ENCODE results near the gene PCP2.
"Not testable (repeated sequence)": the region's sequence is repeated elsewhere in the genome, so short reads cannot be mapped to it uniquely, and the experiment has no call there.

The PCP2 gene

GRCh38 chr19:7644550-7644877, 11.0 kb upstream of the PCP2 start:
- H3K36me3 ChIP-seq (ENCODE audit: insufficient read depth, low read length), result no peaks in the 10 kb centered on the region
- no peaks in the 10 kb centered on the region for H3K4me1 ChIP-seq (ENCODE audit: insufficient read depth, low read length, poor library complexity, severe bottlenecking)

DNA sequence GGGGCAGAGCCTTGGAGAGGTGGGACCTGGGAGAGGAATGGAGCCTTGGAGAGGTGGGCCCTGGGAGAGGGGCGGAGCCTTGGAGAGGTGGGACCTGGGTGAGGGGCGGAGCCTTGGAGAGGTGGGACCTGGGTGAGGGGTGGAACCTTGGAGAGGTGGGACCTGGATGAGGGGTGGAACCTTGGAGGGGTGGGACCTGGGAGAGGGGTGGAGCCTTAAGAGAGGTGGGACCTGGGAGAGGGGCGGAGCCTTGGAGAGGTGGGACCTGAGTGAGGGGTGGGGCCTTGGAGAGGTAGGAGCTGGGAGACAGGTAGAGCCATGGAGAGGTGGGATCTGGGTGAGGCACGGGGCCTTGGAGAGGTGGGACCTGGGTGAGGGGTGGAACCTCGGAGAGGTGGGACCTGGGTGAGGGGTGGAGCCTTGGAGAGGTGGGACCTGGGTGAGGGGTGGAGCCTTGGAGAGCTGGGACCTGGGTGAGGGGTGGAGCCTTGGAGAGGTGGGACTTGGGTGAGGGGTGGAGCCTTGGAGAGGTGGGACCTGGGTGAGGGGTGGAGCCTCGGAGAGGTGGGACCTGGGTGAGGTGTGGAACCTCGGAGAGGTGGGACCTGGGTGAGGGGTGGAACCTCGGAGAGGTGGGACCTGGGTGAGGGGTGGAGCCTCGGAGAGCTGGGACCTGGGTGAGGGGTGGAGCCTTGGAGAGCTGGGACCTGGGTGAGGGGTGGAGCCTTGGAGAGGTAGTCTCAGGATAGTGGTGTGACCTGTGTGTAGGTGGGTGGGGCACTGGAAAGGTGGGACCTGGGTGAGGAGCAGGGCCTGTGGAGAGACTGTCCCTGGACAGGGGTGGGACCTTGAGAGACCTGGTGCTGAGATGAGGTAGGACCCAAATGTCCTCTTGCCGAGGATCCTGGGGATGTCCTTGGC, 10.4 kb upstream of the PCP2 start:
- H4K20me1 ChIP-seq (ENCODE audit: insufficient read depth, low read length, poor library complexity, severe bottlenecking); H3K4me3 ChIP-seq (ENCODE audit: low read length, poor library complexity, severe bottlenecking); H3K9ac ChIP-seq (ENCODE audit: low read depth, low read length, poor library complexity, severe bottlenecking); H3K9me3 ChIP-seq (ENCODE audit: insufficient read depth, low read depth, low read length); H3F3A ChIP-seq (ENCODE audit: low read depth); H3K9me2 ChIP-seq (replicated peaks; ENCODE audit: low read depth, low read length); H2AFZ ChIP-seq (ENCODE audit: low read length); H3K36me3 ChIP-seq (ENCODE audit: insufficient read depth, low read length); H3K4me2 ChIP-seq (ENCODE audit: low read depth, low read length, poor library complexity, severe bottlenecking); H3K79me2 ChIP-seq (ENCODE audit: insufficient read depth, low read length); H3K27me3 ChIP-seq (ENCODE audit: insufficient read depth, low read length, poor library complexity, severe bottlenecking); H3K4me1 ChIP-seq (ENCODE audit: insufficient read depth, low read length, poor library complexity, severe bottlenecking): not testable (repeated sequence)

More at GRCh38 chr19:7644550-7644877, 11.0 kb upstream of the PCP2 start:
- Histone ChIP-seq H3K27me3 (ENCODE audit: insufficient read depth, low read length, poor library complexity, severe bottlenecking) (no peaks in the 10 kb centered on the region), H4K20me1 (ENCODE audit: insufficient read depth, low read length, poor library complexity, severe bottlenecking) (no peaks in the 10 kb centered on the region), H2AFZ (ENCODE audit: low read length) (no peak overlapping the region), H3K9me2 (replicated peaks; ENCODE audit: low read depth, low read length) (no peaks in the 10 kb centered on the region), H3K4me2 (ENCODE audit: low read depth, low read length, poor library complexity, severe bottlenecking) (no peak overlapping the region), H3K9ac (ENCODE audit: low read depth, low read length, poor library complexity, severe bottlenecking) (no peak overlapping the region), H3F3A (ENCODE audit: low read depth) (no peaks in the 10 kb centered on the region), H3K9me3 (ENCODE audit: insufficient read depth, low read depth, low read length) (no peaks in the 10 kb centered on the region), H3K4me3 (ENCODE audit: low read length, poor library complexity, severe bottlenecking) (no peak overlapping the region), H3K79me2 (ENCODE audit: insufficient read depth, low read length) (no peaks in the 10 kb centered on the region)
- TF ChIP-seq EZH2phosphoT487 (IDR thresholded peaks at IDR 0.05; ENCODE audit: borderline replicate concordance), result no peak
- TF ChIP-seq, protein P1, sequence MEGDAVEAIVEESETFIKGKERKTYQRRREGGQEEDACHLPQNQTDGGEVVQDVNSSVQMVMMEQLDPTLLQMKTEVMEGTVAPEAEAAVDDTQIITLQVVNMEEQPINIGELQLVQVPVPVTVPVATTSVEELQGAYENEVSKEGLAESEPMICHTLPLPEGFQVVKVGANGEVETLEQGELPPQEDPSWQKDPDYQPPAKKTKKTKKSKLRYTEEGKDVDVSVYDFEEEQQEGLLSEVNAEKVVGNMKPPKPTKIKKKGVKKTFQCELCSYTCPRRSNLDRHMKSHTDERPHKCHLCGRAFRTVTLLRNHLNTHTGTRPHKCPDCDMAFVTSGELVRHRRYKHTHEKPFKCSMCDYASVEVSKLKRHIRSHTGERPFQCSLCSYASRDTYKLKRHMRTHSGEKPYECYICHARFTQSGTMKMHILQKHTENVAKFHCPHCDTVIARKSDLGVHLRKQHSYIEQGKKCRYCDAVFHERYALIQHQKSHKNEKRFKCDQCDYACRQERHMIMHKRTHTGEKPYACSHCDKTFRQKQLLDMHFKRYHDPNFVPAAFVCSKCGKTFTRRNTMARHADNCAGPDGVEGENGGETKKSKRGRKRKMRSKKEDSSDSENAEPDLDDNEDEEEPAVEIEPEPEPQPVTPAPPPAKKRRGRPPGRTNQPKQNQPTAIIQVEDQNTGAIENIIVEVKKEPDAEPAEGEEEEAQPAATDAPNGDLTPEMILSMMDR (conservative IDR thresholded peaks at IDR 0.05; ENCODE audit: low read length), result no peak

GRCh38 chr19:7643031-7643415, 9.5 kb upstream of the PCP2 start:
- Histone ChIP-seq H3K79me2 (ENCODE audit: insufficient read depth, low read length) (no peaks in the 10 kb centered on the region), H3K4me1 (ENCODE audit: insufficient read depth, low read length, poor library complexity, severe bottlenecking) (no peaks in the 10 kb centered on the region), H3K36me3 (ENCODE audit: insufficient read depth, low read length) (no peaks in the 10 kb centered on the region), H3K4me2 (ENCODE audit: low read depth, low read length, poor library complexity, severe bottlenecking) (no peak overlapping the region), H2AFZ (ENCODE audit: low read length) (no peak overlapping the region), H3K9ac (ENCODE audit: low read depth, low read length, poor library complexity, severe bottlenecking) (no peak overlapping the region), H3K9me2 (replicated peaks; ENCODE audit: low read depth, low read length) (no peaks in the 10 kb centered on the region), H3K27me3 (ENCODE audit: insufficient read depth, low read length, poor library complexity, severe bottlenecking) (no peaks in the 10 kb centered on the region), H4K20me1 (ENCODE audit: insufficient read depth, low read length, poor library complexity, severe bottlenecking) (no peaks in the 10 kb centered on the region), H3K9me3 (ENCODE audit: insufficient read depth, low read depth, low read length) (no peaks in the 10 kb centered on the region), H3K4me3 (ENCODE audit: low read length, poor library complexity, severe bottlenecking) (no peak overlapping the region), H3F3A (ENCODE audit: low read depth) (no peaks in the 10 kb centered on the region)
- TF ChIP-seq EZH2phosphoT487 (IDR thresholded peaks at IDR 0.05; ENCODE audit: borderline replicate concordance), result no peak
- TF ChIP-seq, protein P1 (conservative IDR thresholded peaks at IDR 0.05; ENCODE audit: low read length), result no peak
